HG02623 (cell line): ENCODE results near the gene SEMA3C.

ENCODE experiments used
- ATAC-seq: cut with Tn5 transposase; IDR thresholded peaks from one replicate; pipeline ENCODE4 v1.9.1; 2021; ENCODE audit warnings: moderate library complexity; ENCODE audit not compliant: unreplicated experiment

Gene SEMA3C

GRCh38 chr7:80707318-80707717, 211.5 kb downstream of the SEMA3C start:
- ATAC-seq: no peak

- ATAC-seq: no peak
These were observed 213.6 kb downstream of the SEMA3C start for GRCh38 chr7:80705130-80705781.

- no peak for ATAC-seq
These were observed 215.6 kb downstream of the SEMA3C start for GRCh38 chr7:80703272-80703671.

GRCh38 chr7:80699721-80700256, 219.1 kb downstream of the SEMA3C start:
- ATAC-seq: no peak

- peak; percentile 63 for ATAC-seq
These were observed 219.7 kb downstream of the SEMA3C start for GRCh38 chr7:80699045-80699638.
